GM18858 (cell line): ENCODE results near the gene LOXHD1.

ENCODE experiments used
- ATAC-seq: cut with Tn5 transposase; IDR thresholded peaks from one replicate; pipeline ENCODE4 v1.9.1; 2021; ENCODE audit not compliant: unreplicated experiment

Gene LOXHD1

DNA sequence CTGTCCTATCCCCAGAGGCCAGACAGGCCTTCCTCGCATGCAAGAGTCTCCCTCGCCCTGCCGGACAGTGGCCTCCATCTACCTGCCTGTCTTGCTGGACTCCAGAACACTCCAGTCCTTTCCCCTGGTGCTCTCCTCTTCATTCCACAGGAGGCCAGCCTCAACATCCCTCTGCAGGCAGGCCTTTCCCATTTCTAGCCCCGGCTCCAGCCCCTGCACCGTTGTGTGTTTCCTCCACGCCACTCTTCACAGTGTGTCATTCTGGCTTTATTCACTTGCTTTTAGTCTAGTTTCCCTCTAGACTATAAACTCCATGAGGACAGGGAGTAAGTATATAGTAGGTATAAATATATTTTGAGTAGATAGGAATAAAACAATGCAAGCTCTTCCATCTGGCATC lies 81.2 kb downstream of the LOXHD1 start:
- ATAC-seq, result no peak

DNA sequence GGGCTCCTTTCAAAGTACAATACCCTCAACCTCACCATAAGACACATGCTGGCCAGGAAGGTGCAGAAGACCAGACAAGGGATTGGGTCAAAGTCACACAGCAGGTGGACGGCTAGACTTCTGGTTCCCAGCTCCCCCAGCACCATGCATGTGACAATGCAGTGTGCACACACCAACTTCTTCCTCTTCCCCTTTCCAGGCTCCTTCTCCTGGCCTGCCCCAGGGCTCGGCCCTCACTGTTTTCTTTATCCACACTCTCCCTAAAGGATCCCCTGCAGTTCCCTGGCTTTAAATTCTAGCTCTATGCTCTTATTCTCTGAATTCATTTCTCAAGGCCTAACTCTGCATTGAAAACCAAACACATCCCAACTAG lies 82.3 kb downstream of the LOXHD1 start:
- ATAC-seq, result no peak

DNA sequence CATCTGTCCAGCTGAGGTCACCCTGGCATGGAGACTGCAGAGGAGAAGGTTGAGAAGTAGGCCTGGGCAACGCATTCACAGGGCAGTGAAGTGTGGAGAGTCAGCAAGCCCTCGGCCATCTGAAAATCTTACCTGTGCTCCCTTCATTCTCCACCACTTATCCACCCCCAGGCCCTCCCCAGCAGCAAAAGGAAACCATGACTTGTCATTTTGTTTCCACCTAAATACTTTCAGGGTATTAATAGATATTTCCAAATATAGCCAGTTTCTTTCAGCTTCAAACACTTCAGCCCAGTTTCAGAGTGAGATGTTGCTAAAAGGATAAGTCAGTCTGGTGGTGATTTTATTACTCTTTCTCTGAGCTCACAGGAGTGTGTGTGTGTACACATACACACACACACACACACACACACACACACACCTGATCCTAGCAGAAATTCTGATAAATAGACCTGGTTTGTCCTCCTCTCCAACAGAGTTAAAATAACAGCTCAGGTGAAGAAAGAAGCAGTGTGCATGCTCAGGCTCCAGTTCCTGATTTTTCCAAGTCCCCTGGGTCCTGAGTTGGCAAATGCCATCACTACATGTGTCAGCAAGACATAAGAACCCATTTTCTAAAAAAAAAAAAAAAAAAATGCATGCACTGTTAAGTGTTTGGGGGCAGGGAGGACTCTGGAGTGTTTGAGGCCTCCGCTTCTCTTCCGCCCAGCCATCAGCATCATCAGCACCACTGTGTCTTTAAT lies 82.8 kb downstream of the LOXHD1 start:
- ATAC-seq, result peak; percentile 79

DNA sequence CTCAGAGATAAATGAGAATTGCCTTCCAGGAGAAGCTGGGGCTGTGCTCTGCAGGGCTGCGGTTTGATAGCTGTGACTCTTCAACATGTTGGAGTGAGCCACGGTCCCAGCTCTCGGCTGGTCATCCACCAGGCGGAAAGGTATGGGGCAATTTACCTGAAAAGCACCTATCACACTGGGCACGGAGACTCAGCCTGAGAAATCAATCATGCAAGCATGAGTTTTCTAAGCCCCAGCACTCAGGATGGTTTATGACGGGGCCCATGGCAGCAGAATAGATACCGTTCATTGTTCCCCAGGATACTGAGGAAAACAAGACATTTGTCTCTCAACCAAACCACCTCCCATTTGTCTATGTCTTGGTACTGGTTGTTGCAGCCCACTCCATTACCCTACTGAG lies 83.9 kb downstream of the LOXHD1 start:
- ATAC-seq, result no peak

DNA sequence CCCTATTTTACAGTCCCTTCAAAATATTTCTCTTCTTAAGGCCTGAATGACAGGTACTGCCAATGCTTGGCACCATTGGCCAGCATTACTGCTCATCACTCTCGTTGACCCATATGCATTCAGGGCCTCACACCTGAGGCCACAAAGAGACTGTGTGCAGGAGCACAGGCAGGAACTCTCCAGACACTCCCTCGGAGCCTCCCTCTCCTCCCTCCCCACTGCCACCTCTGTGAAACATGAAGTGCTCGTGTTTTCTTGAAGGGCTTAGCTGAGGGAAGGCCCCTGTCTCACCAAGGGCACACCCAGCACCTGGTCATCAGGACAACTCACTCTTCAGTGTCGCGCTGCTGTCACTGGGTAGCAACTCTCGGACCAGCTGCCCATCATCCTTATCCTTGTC lies 85.3 kb downstream of the LOXHD1 start:
- ATAC-seq, result no peak

DNA sequence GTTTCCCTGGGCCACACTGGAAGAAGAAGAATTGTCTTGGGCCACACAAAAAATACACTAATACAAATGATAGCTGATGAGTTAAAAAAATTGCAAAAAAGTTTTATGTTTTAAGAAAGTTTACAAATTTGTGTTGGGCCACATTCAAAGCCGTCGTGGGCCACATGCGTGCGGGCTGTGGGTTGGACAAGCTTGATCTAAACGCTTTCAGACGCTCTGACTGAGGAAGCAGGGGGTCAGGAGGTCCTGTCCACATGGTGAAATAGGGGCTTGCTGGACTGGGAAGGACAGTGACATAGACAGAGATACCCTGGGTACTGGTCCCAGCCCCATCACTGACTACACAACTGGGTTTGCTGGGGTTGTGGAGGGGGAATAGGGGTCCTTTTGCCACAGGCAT lies 86.4 kb downstream of the LOXHD1 start:
- no peak for ATAC-seq

DNA sequence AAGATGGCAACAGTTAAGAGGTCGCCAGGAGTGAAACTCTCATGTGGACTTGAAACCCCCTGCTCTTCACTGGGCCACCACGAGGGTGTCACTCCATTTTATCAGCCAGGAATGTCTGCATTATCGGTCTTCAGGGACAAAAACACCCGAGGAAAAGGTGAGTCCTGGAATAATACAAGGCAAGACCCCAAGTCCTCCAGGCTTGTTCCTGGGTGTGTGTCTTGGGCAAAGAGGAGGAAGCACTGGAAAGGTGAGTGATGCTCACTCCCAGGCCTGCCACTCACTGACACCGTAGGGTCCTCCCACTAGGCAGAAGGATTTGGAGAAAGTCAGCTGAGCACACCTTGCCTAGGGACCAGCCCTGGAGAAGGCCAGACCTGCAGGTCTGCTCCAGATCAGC lies 86.9 kb downstream of the LOXHD1 start:
- no peak for ATAC-seq

DNA sequence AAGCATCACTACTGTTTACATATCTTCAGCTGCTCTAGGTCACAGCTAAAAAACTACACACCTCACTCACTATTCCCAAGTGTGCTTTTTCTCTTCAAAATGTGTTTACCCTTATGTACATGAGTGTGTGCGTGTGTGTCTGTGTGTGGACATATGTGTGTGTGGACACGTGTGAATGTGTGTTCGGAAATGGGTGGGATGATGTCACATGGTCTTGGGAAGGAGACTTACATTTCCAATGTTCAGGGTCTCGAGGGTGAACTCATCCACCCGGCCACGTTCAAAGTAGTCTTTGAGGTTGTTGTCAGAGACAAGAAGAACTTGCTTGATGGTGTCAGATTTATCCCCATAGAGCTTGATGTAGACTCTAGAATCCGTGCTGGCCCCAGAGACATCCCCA lies 87.8 kb downstream of the LOXHD1 start:
- no peak for ATAC-seq

DNA sequence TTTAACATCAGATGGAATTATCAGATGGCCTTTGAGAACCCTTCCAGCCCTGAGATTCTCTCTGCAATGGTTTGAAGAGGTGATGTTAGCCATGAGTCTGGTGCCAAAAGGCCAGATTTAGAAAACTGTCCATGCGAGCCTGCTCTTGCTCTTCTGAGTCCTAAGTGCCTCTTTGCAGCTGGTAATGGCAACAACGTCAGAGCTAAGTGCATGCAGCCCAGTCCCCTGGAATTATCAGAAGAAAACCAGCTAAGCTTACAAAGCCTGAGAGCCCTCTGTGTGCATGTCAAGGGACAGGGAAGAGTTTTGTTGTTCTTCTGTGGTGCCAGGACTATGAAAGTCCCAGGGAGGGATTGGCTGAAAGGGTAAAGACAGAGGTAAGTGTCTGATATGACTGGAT lies 89.8 kb downstream of the LOXHD1 start:
- ATAC-seq, result no peak

DNA sequence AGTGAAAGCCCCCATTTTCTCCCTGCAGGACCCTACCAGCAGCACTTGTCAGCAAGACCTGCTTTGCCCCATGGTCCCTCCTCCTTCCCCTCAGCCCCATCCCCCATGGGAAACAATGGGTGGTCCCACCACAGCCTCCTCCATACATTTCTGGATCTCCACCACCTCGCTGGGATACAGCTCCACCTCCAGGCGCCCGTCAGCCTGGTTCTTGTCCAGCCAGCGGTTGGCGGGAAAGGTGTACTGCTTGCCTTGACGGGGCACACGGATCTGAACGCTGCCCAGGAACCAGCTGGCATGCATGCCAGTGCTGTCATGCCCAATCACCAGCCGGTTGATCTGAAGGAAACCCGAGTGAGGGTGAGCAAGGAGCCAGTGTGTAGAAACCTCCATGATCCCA lies 90.9 kb downstream of the LOXHD1 start:
- no peak for ATAC-seq

DNA sequence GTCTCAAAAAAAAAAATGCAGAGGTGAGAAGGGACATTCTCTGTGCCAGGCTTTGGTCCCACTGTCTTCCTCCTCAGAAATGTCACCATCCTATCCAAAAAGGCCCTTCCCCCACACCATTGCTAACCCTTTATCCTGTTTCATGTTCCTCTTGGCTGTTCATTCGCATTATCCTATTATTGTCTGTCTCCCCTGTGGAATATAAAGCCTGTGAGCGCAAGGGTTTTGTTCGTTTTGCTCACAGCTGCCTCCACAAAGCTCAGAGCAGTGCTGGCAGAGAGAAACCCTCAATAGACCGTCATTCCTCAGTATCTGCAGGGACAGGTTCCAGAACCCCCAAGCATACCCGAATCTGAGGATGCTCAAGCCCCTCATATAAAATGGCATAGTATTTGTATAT lies 91.8 kb downstream of the LOXHD1 start:
- ATAC-seq, result no peak

DNA sequence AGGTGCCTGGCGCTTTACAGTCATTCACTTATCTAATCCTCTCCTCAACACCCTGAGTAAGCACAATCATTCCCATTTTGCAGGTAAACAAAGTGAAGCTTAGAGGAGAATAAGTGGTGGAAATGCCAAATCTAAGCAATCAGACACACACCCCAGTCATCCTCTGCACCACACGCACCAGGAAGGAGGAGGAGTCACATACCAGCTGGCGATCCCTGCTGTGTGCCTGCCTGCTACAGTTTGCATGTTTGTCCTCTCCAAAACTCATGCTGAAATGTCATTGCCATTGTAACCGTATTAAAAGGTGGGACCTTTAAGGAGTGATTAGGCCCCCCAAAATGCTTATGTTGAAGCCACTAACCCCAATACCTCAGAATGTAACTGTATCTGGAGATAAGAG lies 93.7 kb downstream of the LOXHD1 start:
- no peak for ATAC-seq

DNA sequence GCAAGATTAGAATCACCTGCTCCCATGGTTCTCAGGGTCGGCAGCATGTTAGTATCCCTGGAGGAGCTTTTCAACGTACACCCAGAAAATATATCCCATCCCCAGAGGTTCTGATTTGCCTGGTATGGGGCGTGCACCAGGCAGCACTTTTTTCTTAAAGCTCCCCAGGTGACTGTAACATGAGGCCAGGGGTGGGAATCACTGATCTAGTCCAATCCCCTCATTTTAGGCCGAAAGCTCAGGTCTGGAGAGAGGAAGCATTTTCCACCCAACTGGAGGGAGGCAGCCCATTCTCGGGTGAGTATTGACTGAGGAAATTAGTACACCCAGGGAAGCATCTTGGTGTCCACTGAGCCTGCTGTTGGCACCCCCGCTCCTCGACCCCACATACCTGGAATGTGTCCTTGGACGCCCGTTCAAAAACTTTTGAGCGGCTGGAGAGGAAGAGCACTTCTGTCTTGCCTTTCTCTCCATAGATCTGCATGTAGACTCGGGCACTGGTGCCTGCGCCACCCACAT lies 94.3 kb downstream of the LOXHD1 start:
- no peak for ATAC-seq

DNA sequence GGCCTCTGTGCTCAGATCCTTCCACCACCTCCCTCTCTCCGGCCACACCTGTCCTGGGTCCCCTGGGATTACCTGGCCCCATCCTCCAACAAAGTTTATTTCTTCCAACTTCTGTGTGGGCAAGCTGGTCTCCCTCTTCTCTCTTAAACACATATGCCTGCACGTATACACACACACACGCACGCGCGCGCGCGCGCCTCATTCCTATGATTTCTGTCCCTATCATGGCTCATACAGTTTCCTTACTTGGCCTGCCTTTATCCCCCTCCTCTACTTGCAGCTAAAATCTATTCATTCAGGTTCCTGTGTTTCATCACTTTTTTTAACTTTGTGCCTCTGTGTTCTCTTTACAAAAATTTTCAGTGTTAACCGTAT lies 96.4 kb downstream of the LOXHD1 start:
- no peak for ATAC-seq

DNA sequence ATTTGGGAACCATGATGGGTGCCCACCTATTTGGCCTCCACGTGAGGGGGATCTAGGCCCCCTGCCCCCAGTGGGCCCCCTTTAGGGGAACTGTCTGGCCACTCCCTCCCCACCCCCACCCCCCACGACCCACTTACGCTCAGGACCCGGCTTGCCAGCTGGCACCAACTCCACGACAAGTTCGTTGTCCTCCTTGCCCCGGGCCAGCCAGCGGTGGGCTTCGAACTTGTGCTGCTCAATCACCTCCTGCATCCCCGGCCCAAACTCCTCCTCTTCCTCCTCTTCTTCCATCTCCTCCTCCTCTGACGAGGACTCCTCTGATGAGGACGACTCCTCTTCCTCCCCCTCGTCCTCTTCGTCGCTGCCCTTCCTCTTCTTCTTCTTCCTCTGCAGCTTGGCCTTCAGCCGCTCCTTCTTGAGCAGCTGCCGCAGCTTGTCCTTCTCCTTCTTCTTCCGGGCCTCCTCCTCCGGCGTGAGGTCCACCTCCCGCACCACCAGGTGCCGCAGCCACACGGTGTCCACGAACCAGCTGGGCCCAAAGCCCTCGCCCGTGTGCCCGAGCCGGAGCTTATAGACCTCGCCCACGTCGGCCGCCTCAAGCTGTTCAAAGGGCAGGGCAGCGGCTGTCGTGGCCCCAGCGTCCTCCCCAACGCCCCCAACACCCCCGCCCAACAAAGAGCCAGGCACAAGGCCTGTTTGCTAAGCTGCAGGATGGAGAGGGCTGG lies 96.9 kb downstream of the LOXHD1 start:
- no peak for ATAC-seq

DNA sequence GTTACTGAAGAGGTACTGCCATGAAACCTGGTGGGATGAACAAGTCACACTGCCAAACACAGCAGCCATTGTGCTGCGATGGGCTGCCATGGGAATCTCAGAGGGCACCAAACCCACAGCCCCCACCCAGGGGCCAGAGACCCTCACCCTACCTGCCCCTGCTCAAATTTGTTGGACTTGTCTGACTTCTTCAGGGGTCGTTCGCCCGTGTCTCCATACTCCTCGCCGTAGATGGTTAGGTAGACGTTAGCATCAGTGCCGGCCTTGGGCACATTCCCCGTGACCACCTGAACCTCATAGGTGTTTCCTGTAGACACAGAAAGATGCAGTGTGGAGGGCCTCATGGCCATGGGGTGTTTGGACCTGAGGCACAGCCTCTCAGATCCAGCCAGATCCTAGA lies 97.7 kb downstream of the LOXHD1 start:
- no peak for ATAC-seq

DNA sequence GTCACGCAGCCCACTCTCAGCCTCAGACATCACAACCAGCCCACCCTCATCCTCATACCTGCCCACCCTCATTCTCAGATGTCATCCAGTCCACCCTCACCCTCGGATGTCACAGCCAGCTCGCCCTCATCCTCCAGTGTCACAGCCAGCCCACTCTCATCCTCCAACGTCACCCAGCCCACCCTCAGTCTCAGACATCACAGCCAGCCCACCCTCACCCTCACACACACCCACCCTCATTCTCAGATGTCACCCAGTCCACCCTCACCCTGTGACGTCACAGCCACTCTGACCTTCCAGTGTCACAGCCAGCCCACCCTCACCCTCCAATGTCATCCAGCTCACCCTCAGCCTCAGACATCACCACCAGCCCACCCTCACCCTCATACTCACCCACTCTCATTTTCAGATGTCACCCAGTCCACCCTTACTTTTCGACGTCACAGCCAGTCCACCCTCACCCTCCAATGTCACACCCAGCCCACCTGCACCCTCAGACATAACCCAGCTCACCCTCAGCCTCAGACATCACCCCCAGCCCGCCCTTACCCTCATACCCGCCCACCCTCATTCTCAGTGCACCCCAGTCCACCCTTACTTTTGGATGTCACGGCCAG lies 100.3 kb downstream of the LOXHD1 start:
- ATAC-seq, result no peak

DNA sequence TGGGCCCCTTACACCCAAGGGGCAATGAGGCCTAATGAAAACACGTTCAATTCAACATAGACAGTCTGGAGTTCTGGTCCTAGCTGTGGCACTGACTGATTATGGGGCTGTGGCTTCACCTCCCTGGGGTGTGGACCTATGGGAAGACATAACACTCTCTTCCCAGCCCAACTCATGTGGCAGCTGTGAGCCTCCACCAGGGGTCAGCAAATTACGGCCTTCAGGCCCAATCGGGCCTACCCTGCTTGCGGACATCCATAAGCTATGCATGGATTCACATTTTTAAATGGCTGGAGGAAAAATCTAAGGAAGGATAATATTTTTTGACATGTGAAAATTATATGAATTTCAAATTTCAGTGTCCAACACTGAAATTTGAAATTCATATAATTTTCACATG lies 101.3 kb downstream of the LOXHD1 start:
- ATAC-seq, result no peak

DNA sequence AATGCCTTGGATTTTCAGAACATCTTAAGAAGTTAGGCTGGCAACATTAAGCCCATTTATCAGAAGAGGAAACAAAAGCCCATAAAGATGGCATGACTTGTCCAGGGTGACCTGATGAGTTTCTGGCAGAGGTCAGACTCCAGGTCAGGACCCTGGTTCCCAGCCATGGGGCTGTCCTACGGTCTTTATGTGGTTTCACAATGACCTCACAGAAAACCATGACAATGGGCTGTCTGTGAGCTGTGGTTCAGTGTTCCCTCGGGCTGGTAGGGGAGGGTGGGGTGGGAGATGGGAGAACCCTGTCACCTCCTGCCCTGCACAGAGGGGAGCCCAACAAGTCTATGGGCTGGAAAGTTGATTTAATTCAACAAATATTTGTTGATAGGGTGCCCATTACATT lies 101.8 kb downstream of the LOXHD1 start:
- no peak for ATAC-seq

DNA sequence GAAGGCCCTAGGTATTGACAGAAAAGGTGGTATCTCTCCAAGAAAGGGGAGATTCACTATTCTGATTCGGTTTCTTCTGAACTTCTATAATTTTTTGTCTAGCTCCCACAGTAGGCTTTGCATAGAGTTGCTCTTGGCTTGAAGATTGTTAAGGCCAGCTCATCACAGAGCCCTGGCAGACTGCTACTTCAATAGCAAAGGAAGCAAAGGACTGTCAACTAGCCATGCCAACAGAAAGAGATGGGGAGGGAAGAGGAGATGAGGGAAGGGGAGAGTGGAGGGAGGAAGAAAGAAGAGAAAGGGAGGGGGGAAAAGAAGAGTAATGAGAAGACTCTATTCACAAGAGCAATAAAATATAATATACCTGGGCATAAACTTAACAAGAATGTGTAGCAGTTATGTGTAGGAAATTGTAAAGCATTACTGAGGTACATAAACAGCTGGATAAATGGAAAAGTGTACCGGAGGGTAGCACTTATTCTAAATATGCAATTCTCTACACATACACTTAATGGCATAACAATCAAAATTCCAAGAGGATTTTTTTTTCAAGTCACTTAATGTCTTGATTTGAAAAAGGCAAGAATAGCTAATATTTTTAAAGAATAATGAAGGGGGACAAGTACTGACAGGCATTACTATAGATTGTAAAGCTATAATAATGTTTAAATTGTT lies 102.5 kb downstream of the LOXHD1 start:
- no peak for ATAC-seq

DNA sequence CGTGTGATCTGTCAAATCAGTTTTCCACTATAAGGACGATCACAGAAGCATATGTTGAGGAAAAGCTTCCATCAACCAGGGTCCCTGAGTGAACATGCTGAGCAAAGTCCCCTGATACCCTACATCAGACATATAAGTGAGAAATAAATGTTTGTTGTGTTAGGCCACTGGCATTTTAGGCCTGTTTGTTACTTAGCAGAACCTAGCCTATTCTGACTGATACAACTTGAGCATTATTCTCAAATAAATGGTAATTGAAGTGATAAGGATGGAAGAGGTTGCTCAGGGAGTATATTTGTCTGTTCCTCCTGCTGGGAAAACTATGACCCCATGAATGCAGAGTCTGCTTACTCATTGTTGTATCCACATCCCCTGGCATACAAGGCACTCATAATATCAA lies 106.4 kb downstream of the LOXHD1 start:
- no peak for ATAC-seq

DNA sequence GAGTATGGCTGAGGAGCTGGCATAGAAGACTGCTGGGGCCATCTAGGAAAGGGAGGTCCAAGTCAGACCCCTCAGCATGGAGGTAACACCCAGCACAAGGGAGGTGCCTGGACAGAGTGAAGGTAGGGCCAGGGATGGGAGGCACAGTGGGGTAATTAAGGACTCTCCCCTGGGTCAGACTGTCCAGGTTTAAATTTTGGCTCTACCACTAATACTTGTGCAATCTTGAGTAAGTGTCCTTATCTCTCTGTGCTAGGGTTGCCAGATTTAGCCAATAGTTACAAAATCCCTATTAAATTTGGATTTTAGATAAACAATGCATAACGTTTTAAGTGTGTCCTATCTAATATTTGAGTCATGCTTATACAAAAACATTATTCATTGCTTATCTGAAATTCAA lies 109.5 kb downstream of the LOXHD1 start:
- ATAC-seq, result no peak
